ENCODE data around the gene CAMK2B.
"Not testable (repeated sequence)": the region's sequence is repeated elsewhere in the genome, so short reads cannot be mapped to it uniquely, and the experiment has no call there.

Gene CAMK2B

GRCh38 chr7:44189286-44189992, 136.0 kb downstream of the CAMK2B start, which contains the start of gene GCK:
TSS of gene GCK (minus strand) at chr7:44189439. CDS start at chr7:44188953, 486 bp downstream.
- DNase-seq (ENCODE audit: low read depth), result no peak

- DNase-seq (ENCODE audit: low read depth), result no peak
These were observed 136.7 kb downstream of the CAMK2B start for GRCh38 chr7:44188480-44189225.

- DNase-seq (ENCODE audit: low read depth), result no peak
These were observed 137.6 kb downstream of the CAMK2B start for GRCh38 chr7:44187636-44188416.

- DNase-seq (ENCODE audit: low read depth), result no peak
These were observed 138.7 kb downstream of the CAMK2B start for GRCh38 chr7:44186736-44187135.

GRCh38 chr7:44185729-44186128, 139.7 kb downstream of the CAMK2B start:
- DNase-seq (ENCODE audit: low read depth), result no peak

- DNase-seq (ENCODE audit: low read depth), result no peak
These were observed 140.4 kb downstream of the CAMK2B start for GRCh38 chr7:44184873-44185446.

- no peak for DNase-seq (ENCODE audit: low read depth)
These were observed 141.1 kb downstream of the CAMK2B start for GRCh38 chr7:44184206-44184872.

GRCh38 chr7:44183386-44183785, 142.0 kb downstream of the CAMK2B start:
- no peak for DNase-seq (ENCODE audit: low read depth)

- DNase-seq (ENCODE audit: low read depth), result no peak
These were observed 142.6 kb downstream of the CAMK2B start for GRCh38 chr7:44182827-44183226.

GRCh38 chr7:44180631-44181030, 144.8 kb downstream of the CAMK2B start:
- DNase-seq (ENCODE audit: low read depth), result no peak

- DNase-seq (ENCODE audit: low read depth), result no peak
These were observed 147.7 kb downstream of the CAMK2B start for GRCh38 chr7:44177570-44178131.

- DNase-seq (ENCODE audit: low read depth), result no peak
These were observed 148.9 kb downstream of the CAMK2B start for GRCh38 chr7:44176486-44176885.

- no peak for DNase-seq (ENCODE audit: low read depth)
These were observed 149.7 kb downstream of the CAMK2B start for GRCh38 chr7:44175730-44176129.

- DNase-seq (ENCODE audit: low read depth), result not testable (repeated sequence)
These were observed 150.8 kb downstream of the CAMK2B start for GRCh38 chr7:44174694-44174948.

GRCh38 chr7:44173911-44174693, 151.3 kb downstream of the CAMK2B start:
- DNase-seq (ENCODE audit: low read depth), result no peak

GRCh38 chr7:44172803-44173424, 152.5 kb downstream of the CAMK2B start:
- DNase-seq (ENCODE audit: low read depth), result no peak

- no peak for DNase-seq (ENCODE audit: low read depth)
These were observed 153.0 kb downstream of the CAMK2B start for GRCh38 chr7:44172352-44172751.

- DNase-seq (ENCODE audit: low read depth), result not testable (repeated sequence)
These were observed 153.5 kb downstream of the CAMK2B start for GRCh38 chr7:44171901-44172300.

GRCh38 chr7:44167920-44168319, 157.5 kb downstream of the CAMK2B start:
- DNase-seq (ENCODE audit: low read depth), result no peak
